Measurements from ENCODE around the gene STK4.
A peak's percentile ranks its signal among the peaks of the same experiment; 100 is the strongest.

The STK4 gene

DNA sequence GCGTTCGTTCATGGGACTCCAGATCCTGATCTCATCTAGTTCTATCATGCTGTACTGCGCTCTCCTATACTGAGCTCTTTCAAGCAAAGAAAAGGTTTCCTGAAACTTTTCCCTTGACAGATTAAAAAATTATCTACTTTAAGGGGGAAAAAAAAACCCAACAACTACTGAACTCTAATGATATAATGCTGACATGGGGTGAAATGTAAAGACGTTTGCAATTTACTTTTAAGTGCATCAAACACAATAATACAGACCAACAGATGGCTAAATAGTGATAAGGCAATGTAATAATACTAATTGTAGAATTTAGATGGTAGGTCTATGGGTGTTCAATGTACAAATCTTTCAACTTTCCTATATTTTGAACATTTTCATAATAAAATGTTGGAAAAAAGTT lies 22.5 kb upstream of the STK4 start:
- no peak for DNase-seq (ENCODE audit: low spot score in 2 of 2)

GRCh38 chr20:44945261-44945660 lies 21.1 kb upstream of the STK4 start:
- ATAC-seq (no peak), DNase-seq (ENCODE audit: low spot score in 2 of 2) (no peak)
- Mint-ChIP-seq H3K9me3 (no peaks in the 10 kb centered on the region), H3K27ac (no peak overlapping the region), H3K4me3 (no peak overlapping the region), H3K4me1 (peaks cover 18% of the 10 kb centered on the region), H3K36me3 (peaks cover 100% of the 10 kb centered on the region)

More for the DNA sequence above, 22.5 kb upstream of the STK4 start:
- Mint-ChIP-seq H3K4me3 (no peak overlapping the region), H3K27ac (peak overlapping the region; percentile 24), H3K36me3 (peaks cover 94% of the 10 kb centered on the region), H3K9me3 (no peaks in the 10 kb centered on the region), H3K4me1 (peaks cover 13% of the 10 kb centered on the region)
- no peak for ATAC-seq

- Mint-ChIP-seq H3K27ac (no peak overlapping the region), H3K9me3 (no peaks in the 10 kb centered on the region), H3K4me3 (no peak overlapping the region), H3K36me3 (peaks cover 100% of the 10 kb centered on the region), H3K4me1 (peaks cover 14% of the 10 kb centered on the region)
- DNase-seq (ENCODE audit: low spot score in 2 of 2), result no peak
- no peak for ATAC-seq
Measured at GRCh38 chr20:44946271-44946852, 19.9 kb upstream of the STK4 start.

- ATAC-seq (no peak), DNase-seq (ENCODE audit: low spot score in 2 of 2) (no peak)
- Mint-ChIP-seq H3K27ac (no peak overlapping the region), H3K4me3 (no peak overlapping the region), H3K36me3 (peaks cover 100% of the 10 kb centered on the region), H3K9me3 (no peaks in the 10 kb centered on the region), H3K4me1 (peaks cover 12% of the 10 kb centered on the region)
Measured at GRCh38 chr20:44948107-44948506, 18.2 kb upstream of the STK4 start.

DNA sequence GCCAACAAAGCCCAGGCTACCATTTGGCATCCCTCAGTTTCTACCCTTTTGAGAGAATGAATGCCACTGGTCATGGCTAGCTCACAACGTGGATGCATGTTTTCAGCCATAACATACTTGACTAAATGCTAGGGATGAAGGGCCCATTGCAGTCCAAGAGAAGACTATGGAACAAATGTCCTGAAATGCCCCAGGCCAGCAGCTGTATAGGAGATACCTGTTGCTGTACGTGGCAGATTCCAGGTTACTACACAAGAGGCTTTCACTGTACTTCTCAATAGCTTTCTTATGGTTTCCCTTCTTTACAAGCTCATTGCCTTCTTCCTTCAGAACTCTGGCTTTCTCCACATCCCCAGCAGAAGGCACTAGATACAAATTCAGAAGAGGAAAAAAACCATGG lies 17.8 kb upstream of the STK4 start:
- H3K4me3 Mint-ChIP-seq, result no peak overlapping the region
- H3K27ac Mint-ChIP-seq, result peak overlapping the region; percentile 65
- H3K9me3 Mint-ChIP-seq, result no peaks in the 10 kb centered on the region
- ATAC-seq (no peak), DNase-seq (ENCODE audit: low spot score in 2 of 2) (no peak)
- H3K36me3 Mint-ChIP-seq, result peaks cover 100% of the 10 kb centered on the region
- peaks cover 16% of the 10 kb centered on the region for H3K4me1 Mint-ChIP-seq

GRCh38 chr20:44950368-44950767 lies 15.9 kb upstream of the STK4 start:
- Mint-ChIP-seq H3K4me1 (peaks cover 30% of the 10 kb centered on the region), H3K36me3 (peaks cover 100% of the 10 kb centered on the region), H3K9me3 (no peaks in the 10 kb centered on the region), H3K4me3 (no peak overlapping the region), H3K27ac (peak overlapping the region; percentile 26)
- ATAC-seq (no peak), DNase-seq (ENCODE audit: low spot score in 2 of 2) (no peak)

DNA sequence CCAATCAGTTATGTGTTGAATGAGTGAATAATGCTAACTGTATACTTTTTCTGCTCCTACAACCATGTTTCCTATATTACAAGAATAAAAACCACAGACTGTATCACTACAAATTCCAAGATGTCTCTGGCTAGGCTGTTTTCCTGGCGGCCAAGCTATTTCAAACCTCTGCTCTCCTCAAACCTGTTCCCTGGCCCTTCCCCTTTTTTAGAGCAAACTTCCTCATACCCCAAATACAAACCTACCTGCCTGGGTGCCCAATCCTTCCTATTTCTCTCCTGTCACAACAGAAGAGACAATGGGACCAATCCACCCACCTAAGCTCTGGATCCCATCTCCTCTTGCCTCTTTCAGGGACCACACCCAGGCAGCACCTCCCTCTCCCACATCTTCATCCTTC lies 13.6 kb upstream of the STK4 start:
- Mint-ChIP-seq H3K4me3 (no peak overlapping the region), H3K27ac (peak overlapping the region; percentile 46), H3K36me3 (peaks cover 100% of the 10 kb centered on the region), H3K9me3 (no peaks in the 10 kb centered on the region), H3K4me1 (peaks cover 44% of the 10 kb centered on the region)
- ATAC-seq, result no peak
- DNase-seq (ENCODE audit: low spot score in 2 of 2), result no peak

- Mint-ChIP-seq H3K9me3 (no peaks in the 10 kb centered on the region), H3K27ac (peak overlapping the region; percentile 46), H3K36me3 (peaks cover 100% of the 10 kb centered on the region), H3K4me1 (peaks cover 58% of the 10 kb centered on the region), H3K4me3 (no peak overlapping the region)
- DNase-seq (ENCODE audit: low spot score in 2 of 2) (no peak), ATAC-seq (no peak)
Measured at GRCh38 chr20:44954211-44954610, 12.1 kb upstream of the STK4 start.

- Mint-ChIP-seq H3K36me3 (peaks cover 99% of the 10 kb centered on the region), H3K4me1 (peaks cover 61% of the 10 kb centered on the region), H3K27ac (no peak overlapping the region), H3K9me3 (no peaks in the 10 kb centered on the region), H3K4me3 (no peak overlapping the region)
- no peak for ATAC-seq
- DNase-seq (ENCODE audit: low spot score in 2 of 2), result no peak
Measured at GRCh38 chr20:44955270-44955669, 11.0 kb upstream of the STK4 start.

DNA sequence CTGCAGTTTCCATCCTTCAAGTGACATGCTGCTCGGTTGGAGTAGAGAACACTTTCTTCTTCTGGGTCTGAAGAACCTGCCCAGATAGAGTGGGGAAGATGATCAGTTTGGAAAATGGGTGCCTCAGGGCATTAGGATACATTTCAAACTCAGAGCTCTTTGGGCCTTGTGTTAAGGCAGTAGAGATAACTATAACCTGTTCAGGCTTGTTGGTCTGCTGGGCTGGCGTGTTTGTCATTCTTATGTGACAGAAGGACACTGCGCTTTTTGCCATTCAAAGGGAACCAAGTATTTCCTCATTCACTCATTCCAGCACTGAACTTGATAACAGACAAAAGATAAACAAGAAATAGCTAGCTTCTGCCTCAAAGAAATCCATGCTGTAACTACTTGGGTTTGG lies 9.9 kb upstream of the STK4 start:
- H3K27ac Mint-ChIP-seq, result peak overlapping the region; percentile 14
- DNase-seq (ENCODE audit: low spot score in 2 of 2) (no peak), ATAC-seq (no peak)
- no peaks in the 10 kb centered on the region for H3K9me3 Mint-ChIP-seq
- peaks cover 68% of the 10 kb centered on the region for H3K4me1 Mint-ChIP-seq
- H3K4me3 Mint-ChIP-seq, result no peak overlapping the region
- H3K36me3 Mint-ChIP-seq, result peaks cover 91% of the 10 kb centered on the region

- Mint-ChIP-seq H3K4me3 (peak overlapping the region; percentile 79), H3K4me1 (peaks cover 63% of the 10 kb centered on the region), H3K27ac (no peak overlapping the region), H3K36me3 (peaks cover 73% of the 10 kb centered on the region), H3K9me3 (no peaks in the 10 kb centered on the region)
- ATAC-seq (no peak), DNase-seq (ENCODE audit: low spot score in 2 of 2) (no peak)
Measured at GRCh38 chr20:44958276-44958675, 8.0 kb upstream of the STK4 start.

- peak overlapping the region; percentile 92 for H3K27ac Mint-ChIP-seq
- ATAC-seq, result no peak
- H3K36me3 Mint-ChIP-seq, result peaks cover 64% of the 10 kb centered on the region
- H3K9me3 Mint-ChIP-seq, result no peaks in the 10 kb centered on the region
- H3K4me1 Mint-ChIP-seq, result peaks cover 63% of the 10 kb centered on the region
- H3K4me3 Mint-ChIP-seq, result peak overlapping the region; percentile 79
- peak in 1 of 2 donors; percentile 62 for DNase-seq (ENCODE audit: low spot score in 2 of 2)
Measured at GRCh38 chr20:44959082-44959637, 7.2 kb upstream of the STK4 start.

DNA sequence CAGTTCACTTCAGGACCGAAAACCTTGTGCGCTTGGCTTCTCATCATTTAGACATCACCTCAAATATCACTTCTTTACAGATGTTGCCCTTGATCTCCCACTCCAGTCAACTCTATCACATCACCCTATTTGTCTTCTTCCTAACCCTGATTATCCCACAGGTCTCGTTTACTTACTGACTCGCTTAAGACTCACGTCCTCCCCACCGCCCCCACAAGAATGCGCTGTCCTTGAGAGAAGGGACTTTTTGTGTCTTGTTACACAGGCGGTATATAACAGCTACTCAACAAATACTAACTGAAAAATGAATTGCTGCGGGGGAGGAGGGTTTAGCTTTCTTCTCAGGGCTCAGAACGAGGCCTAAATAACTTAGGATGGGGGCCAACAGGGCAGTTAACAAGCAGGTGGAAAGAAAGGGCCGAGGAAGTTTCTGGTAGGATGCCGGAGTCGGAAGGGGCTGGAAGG lies 6.6 kb upstream of the STK4 start:
- Mint-ChIP-seq H3K27ac (peak overlapping the region; percentile 92), H3K9me3 (no peaks in the 10 kb centered on the region), H3K36me3 (peaks cover 59% of the 10 kb centered on the region), H3K4me3 (peak overlapping the region; percentile 79), H3K4me1 (peaks cover 60% of the 10 kb centered on the region)
- ATAC-seq (peak; percentile 91), DNase-seq (ENCODE audit: low spot score in 2 of 2) (peak in 1 of 2 donors; percentile 68)

DNA sequence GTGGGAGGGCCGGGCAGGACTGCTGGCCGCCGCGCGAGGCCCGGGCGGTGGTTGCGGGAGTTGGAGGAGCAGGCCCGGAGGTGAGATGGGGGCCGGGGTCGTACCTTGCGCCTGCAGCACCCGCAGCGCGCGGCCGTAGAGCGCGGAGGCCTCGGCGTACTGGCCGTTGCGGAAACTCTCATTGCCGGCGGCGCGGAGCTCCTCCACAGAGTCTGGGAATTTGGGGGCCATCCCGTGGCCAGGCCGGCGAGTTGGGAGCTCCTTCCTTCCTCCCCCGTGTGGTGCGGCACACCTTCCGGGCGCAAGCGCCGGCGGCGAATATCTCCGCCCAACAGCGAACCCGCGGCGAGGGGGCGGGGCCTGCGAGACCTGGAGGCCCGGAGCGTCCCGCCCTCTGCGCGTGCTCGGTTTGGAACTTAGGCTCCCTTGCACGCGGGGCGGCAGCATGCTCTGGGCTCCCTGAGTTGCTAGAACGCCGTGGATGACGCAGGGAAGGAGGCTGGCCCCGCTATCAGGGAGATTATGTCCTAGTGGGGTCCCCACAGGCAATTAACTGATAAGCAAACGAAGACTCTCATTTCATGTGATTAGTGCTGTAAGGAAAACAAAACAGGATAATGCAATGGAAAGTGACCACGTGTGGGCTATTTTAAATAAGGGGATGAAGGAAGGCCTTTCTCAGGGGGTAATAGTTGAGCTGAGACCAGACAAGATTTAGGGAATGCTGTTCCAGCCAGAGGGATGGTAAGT lies 6.0 kb upstream of the STK4 start, which contains the start of gene TOMM34:
Gene TOMM34 (minus strand): TSS at position 295 of the 750 bp plus-strand sequence. CDS start 64 bp downstream, at position 231.
- Mint-ChIP-seq H3K9me3 (no peaks in the 10 kb centered on the region), H3K27ac (peak within 1 kb of the TSS; percentile 92), H3K4me3 (peak within 1 kb of the TSS; percentile 79), H3K4me1 (peaks cover 58% of the 10 kb centered on the region), H3K36me3 (peaks cover 53% of the 10 kb centered on the region)
- peak; percentile 93 for ATAC-seq
- DNase-seq (ENCODE audit: low spot score in 2 of 2), result peak; percentile 91 to 96

DNA sequence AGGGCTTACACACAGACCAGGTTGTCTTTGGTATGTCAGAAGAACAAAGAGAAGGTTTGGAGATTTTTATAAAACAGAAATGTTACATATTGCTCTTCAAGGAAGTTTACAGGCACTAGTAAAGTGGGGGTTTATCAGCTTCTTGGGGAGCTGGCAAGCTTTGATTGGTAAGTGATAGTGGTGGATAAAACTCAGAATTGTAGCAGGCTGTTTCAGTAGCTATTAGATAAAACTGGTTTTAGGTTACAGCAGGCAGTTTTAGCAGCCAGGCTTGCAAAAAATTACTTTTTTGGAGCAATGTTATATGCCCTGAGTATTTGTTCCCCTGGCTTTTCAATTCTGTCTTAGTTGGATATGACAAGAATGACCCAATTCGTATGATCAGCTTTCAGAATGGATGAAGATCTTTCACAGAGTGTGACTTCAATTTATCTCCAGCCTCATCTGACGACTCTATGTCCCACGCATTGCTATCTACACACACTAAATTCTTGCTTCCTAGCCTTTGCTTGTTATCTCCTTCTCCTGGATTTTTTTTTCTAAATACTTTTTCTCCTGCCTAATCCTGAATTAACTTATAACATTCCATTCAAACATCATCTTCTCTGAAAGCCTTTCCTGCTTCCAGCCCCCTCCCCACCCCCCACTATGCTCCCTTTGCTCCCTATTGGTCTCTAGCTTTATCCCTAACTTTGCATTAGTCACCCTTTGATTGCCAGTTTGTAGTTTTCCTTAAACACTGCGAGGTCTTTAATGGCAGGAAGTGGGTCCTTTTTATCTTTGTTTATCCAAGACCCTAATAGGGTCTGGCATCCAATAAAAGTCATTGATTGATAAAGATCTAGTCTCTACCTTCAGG lies 5.1 kb upstream of the STK4 start:
- no peak for DNase-seq (ENCODE audit: low spot score in 2 of 2)
- Mint-ChIP-seq H3K9me3 (no peaks in the 10 kb centered on the region), H3K4me1 (peaks cover 62% of the 10 kb centered on the region), H3K4me3 (peak overlapping the region; percentile 79), H3K27ac (peak overlapping the region; percentile 92), H3K36me3 (peaks cover 50% of the 10 kb centered on the region)
- no peak for ATAC-seq

Measured in stimulated activated effector memory CD8-positive, alpha-beta T cell treated with anti-CD3 and anti-CD28 coated beads, Interleukin-12 subunit alpha, Interleukin-12 subunit beta, amount 100 ng/mL, for 72 hours (primary cell).